Measurements from ENCODE around the gene SULT2A1. TPM values are rescaled to one million over a fixed set of nuclear protein-coding genes. Genes with fewer than 3 reads are reported as not detected.
"Not testable (repeated sequence)": the region's sequence is repeated elsewhere in the genome, so short reads cannot be mapped to it uniquely, and the experiment has no call there.

Gene SULT2A1, protein sequence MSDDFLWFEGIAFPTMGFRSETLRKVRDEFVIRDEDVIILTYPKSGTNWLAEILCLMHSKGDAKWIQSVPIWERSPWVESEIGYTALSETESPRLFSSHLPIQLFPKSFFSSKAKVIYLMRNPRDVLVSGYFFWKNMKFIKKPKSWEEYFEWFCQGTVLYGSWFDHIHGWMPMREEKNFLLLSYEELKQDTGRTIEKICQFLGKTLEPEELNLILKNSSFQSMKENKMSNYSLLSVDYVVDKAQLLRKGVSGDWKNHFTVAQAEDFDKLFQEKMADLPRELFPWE
- total RNA-seq = not detected

DNA sequence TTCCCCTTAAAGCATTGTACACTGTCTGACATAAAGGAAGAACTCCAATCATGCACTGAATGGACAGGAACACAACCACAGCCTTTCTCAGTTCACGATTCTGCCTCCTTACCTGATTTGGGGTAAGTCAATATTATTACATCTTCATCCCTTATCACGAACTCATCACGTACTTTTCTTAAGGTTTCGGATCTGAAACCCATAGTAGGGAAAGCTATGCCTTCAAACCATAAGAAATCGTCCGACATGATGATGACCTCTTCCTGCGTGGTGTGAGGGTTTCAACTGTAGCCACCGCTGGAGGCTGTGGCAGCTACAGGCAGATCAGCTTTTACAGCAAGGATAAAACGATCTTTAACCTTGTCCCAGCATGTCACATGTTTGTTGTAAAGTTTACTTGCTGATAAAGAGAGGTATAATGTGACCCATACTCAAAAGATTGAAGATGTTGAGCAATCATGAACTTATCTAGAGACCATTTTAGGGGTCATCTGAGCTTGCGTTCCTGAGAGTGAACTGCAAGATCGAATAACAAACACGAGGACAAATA is at the start of gene SULT2A1:
Gene SULT2A1, minus strand, starts transcription at position 306 of the 550 bp plus-strand sequence. Its CDS starts 58 bp downstream, at position 248.
- ATAC-seq (ENCODE audit: low read depth) (no peak), DNase-seq (no peak)
- H3K36me3 Mint-ChIP-seq = no peaks in the 10 kb centered on the region
- peaks cover 21% of the 10 kb centered on the region for H3K27me3 Mint-ChIP-seq
- POLR2A ChIA-PET = no interaction called here
- H3K4me1 Mint-ChIP-seq = no peaks in the 10 kb centered on the region
- H3K27ac Mint-ChIP-seq = no peak within 1 kb of the TSS
- H3K4me3 Mint-ChIP-seq = no peak within 1 kb of the TSS
- no peaks in the 10 kb centered on the region for H3K9me3 Mint-ChIP-seq

- DNase-seq; H3K4me1 Mint-ChIP-seq; H3K36me3 Mint-ChIP-seq; H3K9me3 Mint-ChIP-seq; H3K4me3 Mint-ChIP-seq; H3K27me3 Mint-ChIP-seq; ATAC-seq (ENCODE audit: low read depth); H3K27ac Mint-ChIP-seq; POLR2A ChIA-PET: not testable (repeated sequence)
Observed at GRCh38 chr19:47928581-47928980, 42.5 kb upstream of the SULT2A1 start.

- H3K27me3 Mint-ChIP-seq; POLR2A ChIA-PET; ATAC-seq (ENCODE audit: low read depth); H3K4me3 Mint-ChIP-seq; H3K4me1 Mint-ChIP-seq; H3K36me3 Mint-ChIP-seq; H3K27ac Mint-ChIP-seq; H3K9me3 Mint-ChIP-seq: not testable (repeated sequence)
- DNase-seq = peak; percentile 100
Observed at GRCh38 chr19:47920107-47920506, 34.0 kb upstream of the SULT2A1 start.

DNA sequence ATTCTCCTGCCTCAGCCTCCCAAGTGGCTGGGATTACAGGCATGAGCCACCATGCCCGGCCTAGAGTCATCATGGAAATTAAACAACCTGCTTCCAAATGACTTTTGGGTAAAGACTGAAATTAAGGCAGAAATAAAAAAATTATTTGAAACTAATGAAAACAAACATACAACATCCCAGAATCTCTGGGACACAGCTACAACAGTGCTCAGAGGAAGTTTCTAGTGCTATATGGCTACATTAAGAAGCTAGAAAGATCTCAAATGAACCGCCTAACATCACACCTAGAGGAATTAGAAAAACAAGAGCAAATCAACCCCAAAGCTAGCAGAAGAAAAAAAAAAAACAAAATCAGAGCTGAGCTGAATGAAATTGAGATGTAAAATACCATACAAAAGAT is 24.1 kb upstream of the SULT2A1 start:
- H3K4me1 Mint-ChIP-seq; H3K9me3 Mint-ChIP-seq; DNase-seq; H3K36me3 Mint-ChIP-seq; POLR2A ChIA-PET; H3K4me3 Mint-ChIP-seq; H3K27ac Mint-ChIP-seq; ATAC-seq (ENCODE audit: low read depth); H3K27me3 Mint-ChIP-seq: not testable (repeated sequence)

- H3K36me3 Mint-ChIP-seq; H3K27me3 Mint-ChIP-seq; POLR2A ChIA-PET; ATAC-seq (ENCODE audit: low read depth); H3K4me3 Mint-ChIP-seq; H3K4me1 Mint-ChIP-seq; H3K9me3 Mint-ChIP-seq; H3K27ac Mint-ChIP-seq: not testable (repeated sequence)
- peak; percentile 86 for DNase-seq
Observed at GRCh38 chr19:47909350-47909749, 23.2 kb upstream of the SULT2A1 start.

- ATAC-seq (ENCODE audit: low read depth) = no peak
- POLR2A ChIA-PET = no interaction called here
- Mint-ChIP-seq H3K9me3 (no peaks in the 10 kb centered on the region), H3K27me3 (no peaks in the 10 kb centered on the region), H3K4me3 (no peak overlapping the region), H3K27ac (no peak overlapping the region), H3K36me3 (no peaks in the 10 kb centered on the region), H3K4me1 (no peaks in the 10 kb centered on the region)
- DNase-seq = no peak
Observed at GRCh38 chr19:47901370-47901769, 15.3 kb upstream of the SULT2A1 start.

DNA sequence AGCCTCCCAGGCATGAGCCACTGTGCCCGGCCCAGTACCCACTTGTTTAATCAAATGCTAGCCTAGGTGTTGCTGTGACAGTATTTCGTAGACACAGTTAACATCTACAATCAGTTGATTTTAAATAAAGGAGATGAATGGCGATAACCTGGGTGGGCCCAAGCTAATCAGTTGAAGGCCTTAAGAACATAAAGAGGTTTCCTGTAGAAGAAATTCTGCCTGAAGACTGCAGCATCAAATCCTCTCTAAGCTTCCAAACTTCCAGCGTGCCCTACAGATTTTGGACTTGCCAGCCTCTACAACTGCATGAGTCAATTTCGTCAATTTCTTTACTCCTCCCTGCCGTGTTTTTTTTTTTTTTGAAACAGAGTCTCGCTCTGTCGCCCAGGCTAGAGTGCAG is 13.2 kb upstream of the SULT2A1 start:
- Mint-ChIP-seq H3K27me3 (no peaks in the 10 kb centered on the region), H3K36me3 (no peaks in the 10 kb centered on the region), H3K4me3 (no peak overlapping the region), H3K27ac (no peak overlapping the region), H3K4me1 (no peaks in the 10 kb centered on the region), H3K9me3 (no peaks in the 10 kb centered on the region)
- DNase-seq (no peak), ATAC-seq (ENCODE audit: low read depth) (no peak)
- POLR2A ChIA-PET = no interaction called here

- Mint-ChIP-seq H3K27ac (no peak overlapping the region), H3K4me1 (no peaks in the 10 kb centered on the region), H3K4me3 (no peak overlapping the region), H3K27me3 (no peaks in the 10 kb centered on the region), H3K36me3 (no peaks in the 10 kb centered on the region), H3K9me3 (peaks cover 2% of the 10 kb centered on the region)
- ATAC-seq (ENCODE audit: low read depth) (no peak), DNase-seq (no peak)
- POLR2A ChIA-PET = no interaction called here
Observed at GRCh38 chr19:47897861-47898260, 11.7 kb upstream of the SULT2A1 start.

DNA sequence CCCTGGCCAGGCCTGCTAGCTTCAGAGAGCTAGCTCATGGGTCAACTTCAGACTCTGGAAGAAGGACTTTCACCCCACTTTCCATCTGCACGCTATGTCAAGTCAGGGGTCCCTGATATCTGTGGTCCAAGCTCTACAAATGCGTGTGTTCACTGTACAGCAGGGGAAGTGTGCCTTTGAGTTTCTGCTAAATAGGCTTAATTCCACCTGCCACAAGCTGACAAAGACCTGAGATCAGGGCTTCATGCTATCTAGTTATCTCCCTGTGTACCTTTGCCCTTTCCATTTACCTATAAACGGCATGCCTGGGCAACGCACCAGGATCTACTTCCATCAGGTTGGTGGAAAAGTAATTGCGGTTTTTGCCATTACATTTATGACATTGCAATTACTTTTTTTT is 10.7 kb upstream of the SULT2A1 start:
- no peak overlapping the region for H3K27ac Mint-ChIP-seq
- H3K36me3 Mint-ChIP-seq = no peaks in the 10 kb centered on the region
- peaks cover 5% of the 10 kb centered on the region for H3K9me3 Mint-ChIP-seq
- POLR2A ChIA-PET = no interaction called here
- no peaks in the 10 kb centered on the region for H3K27me3 Mint-ChIP-seq
- H3K4me3 Mint-ChIP-seq = no peak overlapping the region
- DNase-seq = no peak
- ATAC-seq (ENCODE audit: low read depth) = no peak
- no peaks in the 10 kb centered on the region for H3K4me1 Mint-ChIP-seq

DNA sequence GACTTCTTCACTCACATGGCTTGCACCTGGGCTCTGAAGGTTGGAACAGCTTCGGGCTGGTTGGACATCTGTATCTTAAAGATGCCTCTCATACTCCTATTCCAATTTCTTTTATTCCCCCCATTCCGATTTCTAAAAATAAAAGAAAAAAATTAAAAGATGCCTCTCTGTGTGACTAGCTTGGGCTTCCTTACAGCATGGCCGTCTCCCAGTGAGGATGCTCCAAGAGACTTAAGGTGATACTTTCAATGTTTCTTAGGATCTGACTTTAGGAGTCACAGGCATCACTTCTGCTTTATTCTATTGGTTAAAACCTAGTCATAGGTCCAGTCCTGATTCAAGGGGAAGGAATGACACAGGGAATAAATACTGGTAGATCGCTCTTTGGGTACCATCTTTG is 9.9 kb upstream of the SULT2A1 start:
- no peak for DNase-seq
- Mint-ChIP-seq H3K27me3 (no peaks in the 10 kb centered on the region), H3K36me3 (no peaks in the 10 kb centered on the region), H3K27ac (no peak overlapping the region), H3K9me3 (peaks cover 5% of the 10 kb centered on the region), H3K4me3 (no peak overlapping the region), H3K4me1 (no peaks in the 10 kb centered on the region)
- no peak for ATAC-seq (ENCODE audit: low read depth)
- POLR2A ChIA-PET = no interaction called here

DNA sequence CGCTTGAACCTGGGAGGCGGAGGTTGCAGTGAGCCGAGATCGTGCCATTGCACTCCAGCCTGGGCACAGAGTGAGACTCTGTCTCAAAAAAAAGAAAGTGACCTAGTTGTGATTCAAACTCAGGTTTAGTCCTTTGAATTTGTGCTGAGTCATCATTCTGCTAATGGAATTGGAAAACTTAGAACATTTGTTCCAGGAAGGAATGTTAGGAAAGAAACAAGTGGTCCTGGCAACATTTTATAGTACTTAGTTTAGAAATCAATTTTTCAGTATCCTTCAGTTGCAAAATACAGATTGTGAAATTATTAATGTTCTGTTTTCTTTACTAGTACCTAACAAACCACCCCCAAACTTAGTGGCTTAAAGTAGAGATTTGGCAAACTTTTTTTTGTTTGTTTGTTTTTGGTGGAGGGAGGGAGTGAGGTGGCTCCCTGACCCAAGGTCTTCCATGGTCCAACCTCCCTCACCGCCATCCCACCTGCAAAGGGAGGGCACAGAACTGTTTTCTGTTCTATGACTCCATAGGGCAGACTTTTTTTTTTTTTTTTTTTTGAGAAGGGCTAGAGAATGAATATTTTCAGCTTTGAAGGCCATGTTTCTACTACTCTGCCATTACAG is 9.2 kb upstream of the SULT2A1 start:
- POLR2A ChIA-PET = no interaction called here
- Mint-ChIP-seq H3K36me3 (no peaks in the 10 kb centered on the region), H3K27ac (no peak overlapping the region), H3K27me3 (no peaks in the 10 kb centered on the region), H3K4me1 (no peaks in the 10 kb centered on the region), H3K4me3 (no peak overlapping the region), H3K9me3 (peaks cover 5% of the 10 kb centered on the region)
- DNase-seq = no peak
- ATAC-seq (ENCODE audit: low read depth) = no peak

DNA sequence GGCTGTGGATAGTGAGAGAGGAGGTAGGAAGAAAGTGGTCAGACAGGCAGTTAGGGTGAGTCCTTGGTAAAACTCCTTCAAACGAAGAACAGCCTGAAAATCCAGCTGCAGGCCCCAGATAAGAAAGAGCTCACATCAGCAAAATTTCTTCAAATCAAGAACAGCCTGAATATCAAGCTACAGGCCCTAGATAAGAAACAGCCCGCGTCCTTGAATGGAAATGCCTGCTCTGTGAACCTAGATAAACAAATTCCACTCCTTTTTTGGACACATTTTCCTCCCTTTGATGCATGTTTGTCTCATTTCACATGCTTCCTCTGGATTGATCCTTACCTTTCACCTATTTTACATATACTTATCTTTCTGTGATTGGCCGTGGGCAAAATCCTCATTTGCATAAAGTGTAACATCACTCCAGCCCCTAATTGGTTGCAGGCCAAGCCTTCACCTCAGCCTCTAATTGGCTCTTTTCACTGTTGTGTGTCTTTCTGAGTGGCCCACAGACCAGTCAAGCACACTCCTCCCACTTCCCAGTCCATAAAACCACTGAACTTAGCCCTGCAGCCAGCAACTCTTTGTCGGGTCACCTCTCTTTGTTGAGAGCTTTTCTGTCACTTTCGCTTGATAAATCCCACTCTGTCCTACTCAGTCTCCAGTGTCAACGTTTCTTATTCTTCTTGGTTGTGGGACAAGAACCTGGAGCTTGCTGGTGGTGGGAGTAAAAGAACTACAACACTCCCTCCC is 6.0 kb upstream of the SULT2A1 start:
- peaks cover 5% of the 10 kb centered on the region for H3K9me3 Mint-ChIP-seq
- DNase-seq (no peak), ATAC-seq (ENCODE audit: low read depth) (no peak)
- H3K27ac Mint-ChIP-seq = no peak overlapping the region
- POLR2A ChIA-PET = no interaction called here
- no peaks in the 10 kb centered on the region for H3K36me3 Mint-ChIP-seq
- peaks cover 2% of the 10 kb centered on the region for H3K27me3 Mint-ChIP-seq
- no peak overlapping the region for H3K4me3 Mint-ChIP-seq
- no peaks in the 10 kb centered on the region for H3K4me1 Mint-ChIP-seq

DNA sequence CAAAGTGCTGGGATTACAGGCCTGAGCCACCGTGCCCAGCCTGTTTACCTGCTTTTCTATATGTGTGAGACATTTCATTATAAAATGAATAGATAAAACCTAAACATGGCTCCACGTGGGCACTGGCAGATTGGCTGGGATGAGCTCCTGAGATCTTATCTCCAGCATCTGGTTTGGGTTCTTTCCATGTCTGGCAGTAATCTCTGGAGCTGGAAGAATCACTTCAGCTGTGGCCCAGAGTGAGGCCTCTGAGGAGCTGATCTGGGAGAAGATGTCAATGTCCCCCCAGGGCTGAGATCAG is 5.5 kb upstream of the SULT2A1 start:
- ATAC-seq (ENCODE audit: low read depth) = no peak
- Mint-ChIP-seq H3K27me3 (peaks cover 6% of the 10 kb centered on the region), H3K36me3 (no peaks in the 10 kb centered on the region), H3K9me3 (peaks cover 5% of the 10 kb centered on the region), H3K4me1 (no peaks in the 10 kb centered on the region), H3K4me3 (no peak overlapping the region), H3K27ac (no peak overlapping the region)
- no peak for DNase-seq
- POLR2A ChIA-PET = no interaction called here
